Prostate gland (tissue), 2 donors: ENCODE results near the gene TSPYL1. TPM values are rescaled to one million over a fixed set of nuclear protein-coding genes. Genes with fewer than 3 reads are reported as not detected.

ENCODE experiments used
- DNase-seq: peaks from one replicate; pipeline ENCODE4 v3.0.0-alpha.2; 2019; ENCODE audit warnings: low spot score
- H3K27ac ChIP-seq, 2 donors: fragments of 200-600 bp; sonication (generic); 2 replicates each; pipeline ENCODE4 v1.5.1; 2017 to 2019
- H3K27me3 ChIP-seq: fragments of 200-600 bp; sonication (generic); replicated peaks from 2 replicates; pipeline ENCODE4 v1.5.1; 2019; ENCODE audit not compliant: insufficient read depth
- H3K36me3 ChIP-seq, 2 donors: fragments of 200-600 bp; sonication (generic); 1 replicate in 1 of 2; 2 replicates in 1 of 2; pipeline versions ENCODE4 v1.5.1 to v1.8.1; 2017 to 2019
- H3K4me1 ChIP-seq: fragments of 200-600 bp; sonication (generic); replicated peaks from 2 replicates; pipeline ENCODE4 v1.5.1; 2019
- H3K4me3 ChIP-seq, 2 donors: fragments of 200-600 bp; sonication (generic); 2 replicates each; pipeline ENCODE4 v1.5.1; 2017 to 2019
- H3K9me3 ChIP-seq: fragments of 200-600 bp; sonication (generic); 2 replicates; pipeline ENCODE4 v1.5.1; 2017
- POLR2A ChIP-seq: fragments of 450-650 bp; IDR thresholded peaks from one replicate; pipeline ENCODE4 v1.6.1; 2016; ENCODE audit warnings: antibody characterized with exemption, mild to moderate bottlenecking
- POLR2AphosphoS5 ChIP-seq: sonication (generic); formaldehyde crosslinking; IDR thresholded peaks from one replicate; pipeline ENCODE4 v1.6.1; 2017; ENCODE audit warnings: antibody characterized with exemption
- WGBS: methylation state at CpG from one replicate; pipeline ENCODE4 v1.1.5; 2018; 5-methylcytosine and 5-hydroxymethylcytosine counted together
- intact Hi-C: fragments of 100-400 bp; cut with DNase I; formaldehyde crosslinking; loops from one replicate; pipeline ENCODE4 v1.14.2; 2022
- total RNA-seq, 2 donors: library from RNA; depleted of rRNA; stranded (reverse); fragments of >200 nt; gene quantifications; one replicate each; pipeline ENCODE4 v1.1.0, GENCODE V29; 2016
- TF ChIP-seq, protein P1 (sequence below), 4 experiments: fragments of 200-600 bp in 2 of 4; fragments of 450-650 bp in 2 of 4; sonication (generic) in 2 of 4; IDR thresholded peaks; 1 replicate in 3 of 4; 2 replicates in 1 of 4; pipeline ENCODE4 v1.5.1; 2016 to 2019; ENCODE audit warnings: antibody characterized with exemption in 4 of 4, mild to moderate bottlenecking in 2 of 4, moderate library complexity in 2 of 4

Gene TSPYL1
- total RNA-seq, 2 donors from 2014 or later, result 112 to 159 TPM

GRCh38 chr6:116307633-116308032 is 27.9 kb upstream of the TSPYL1 start:
- 98% methylated on average over 1 of the region's 1 CpG for WGBS
- TF ChIP-seq POLR2A (no peak), POLR2AphosphoS5 (no peak)
- TF ChIP-seq, protein P1, sequence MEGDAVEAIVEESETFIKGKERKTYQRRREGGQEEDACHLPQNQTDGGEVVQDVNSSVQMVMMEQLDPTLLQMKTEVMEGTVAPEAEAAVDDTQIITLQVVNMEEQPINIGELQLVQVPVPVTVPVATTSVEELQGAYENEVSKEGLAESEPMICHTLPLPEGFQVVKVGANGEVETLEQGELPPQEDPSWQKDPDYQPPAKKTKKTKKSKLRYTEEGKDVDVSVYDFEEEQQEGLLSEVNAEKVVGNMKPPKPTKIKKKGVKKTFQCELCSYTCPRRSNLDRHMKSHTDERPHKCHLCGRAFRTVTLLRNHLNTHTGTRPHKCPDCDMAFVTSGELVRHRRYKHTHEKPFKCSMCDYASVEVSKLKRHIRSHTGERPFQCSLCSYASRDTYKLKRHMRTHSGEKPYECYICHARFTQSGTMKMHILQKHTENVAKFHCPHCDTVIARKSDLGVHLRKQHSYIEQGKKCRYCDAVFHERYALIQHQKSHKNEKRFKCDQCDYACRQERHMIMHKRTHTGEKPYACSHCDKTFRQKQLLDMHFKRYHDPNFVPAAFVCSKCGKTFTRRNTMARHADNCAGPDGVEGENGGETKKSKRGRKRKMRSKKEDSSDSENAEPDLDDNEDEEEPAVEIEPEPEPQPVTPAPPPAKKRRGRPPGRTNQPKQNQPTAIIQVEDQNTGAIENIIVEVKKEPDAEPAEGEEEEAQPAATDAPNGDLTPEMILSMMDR (IDR thresholded peaks at IDR 0.05), result no peak
- Histone ChIP-seq H3K4me3 (no peak overlapping the region), H3K9me3 (no peaks in the 10 kb centered on the region), H3K36me3 (no peaks in the 10 kb centered on the region), H3K4me1 (peaks cover 10% of the 10 kb centered on the region), H3K27me3 (no peaks in the 10 kb centered on the region), H3K27ac (no peak overlapping the region)
- DNase-seq, result no peak
- intact Hi-C loops, result no loop called here

- H3K4me3 ChIP-seq, result no peak overlapping the region
- H3K27ac ChIP-seq, result no peak overlapping the region
- no peaks in the 10 kb centered on the region for H3K9me3 ChIP-seq
- no peaks in the 10 kb centered on the region for H3K36me3 ChIP-seq
- no peak for DNase-seq
- intact Hi-C loops, result no loop called here
- WGBS, result 94% methylated on average over 1 of the region's 1 CpG
- peaks cover 8% of the 10 kb centered on the region for H3K4me1 ChIP-seq
- no peaks in the 10 kb centered on the region for H3K27me3 ChIP-seq
- TF ChIP-seq, protein P1 (IDR thresholded peaks at IDR 0.05), result no peak
- TF ChIP-seq POLR2A (no peak), POLR2AphosphoS5 (no peak)
These were observed 27.3 kb upstream of the TSPYL1 start for GRCh38 chr6:116307001-116307400.

GRCh38 chr6:116304538-116305097 is 24.9 kb upstream of the TSPYL1 start:
- H3K4me1 ChIP-seq, result no peaks in the 10 kb centered on the region
- DNase-seq, result no peak
- H3K36me3 ChIP-seq, result no peaks in the 10 kb centered on the region
- no peak for TF ChIP-seq POLR2A
- TF ChIP-seq, protein P1 (IDR thresholded peaks at IDR 0.05), result no peak
- no peak for TF ChIP-seq POLR2AphosphoS5
- intact Hi-C loops, result no loop called here
- no peaks in the 10 kb centered on the region for H3K9me3 ChIP-seq
- H3K27me3 ChIP-seq, result no peaks in the 10 kb centered on the region
- no peak overlapping the region for H3K27ac ChIP-seq
- H3K4me3 ChIP-seq, result no peak overlapping the region

- H3K36me3 ChIP-seq, result no peaks in the 10 kb centered on the region
- no peaks in the 10 kb centered on the region for H3K27me3 ChIP-seq
- 65% methylated on average over 3 of the region's 3 CpGs for WGBS
- H3K4me3 ChIP-seq, result no peak overlapping the region
- H3K27ac ChIP-seq, result no peak overlapping the region
- no peaks in the 10 kb centered on the region for H3K4me1 ChIP-seq
- intact Hi-C loops, result no loop called here
- no peaks in the 10 kb centered on the region for H3K9me3 ChIP-seq
- TF ChIP-seq POLR2A, result no peak
- DNase-seq, result no peak
These were observed 21.4 kb upstream of the TSPYL1 start for GRCh38 chr6:116301104-116301503.

GRCh38 chr6:116300566-116300965 is 20.8 kb upstream of the TSPYL1 start:
- DNase-seq, result no peak
- 53% methylated on average over 1 of the region's 1 CpG for WGBS
- Histone ChIP-seq H3K9me3 (no peaks in the 10 kb centered on the region), H3K4me3 (no peak overlapping the region), H3K36me3 (no peaks in the 10 kb centered on the region), H3K4me1 (no peaks in the 10 kb centered on the region), H3K27me3 (no peaks in the 10 kb centered on the region), H3K27ac (no peak overlapping the region)
- intact Hi-C loops, result no loop called here
- TF ChIP-seq POLR2AphosphoS5 (no peak), POLR2A (no peak)
- TF ChIP-seq, protein P1 (IDR thresholded peaks at IDR 0.05), result no peak
